Measurements from ENCODE around the gene PDZRN3. TPM values are rescaled to one million over a fixed set of nuclear protein-coding genes. Genes with fewer than 3 reads are reported as not detected.

Gene PDZRN3
- total RNA-seq, 2 experiments from 2014 or later, result not detected

- H3K4me1 Mint-ChIP-seq, result no peaks in the 10 kb centered on the region
- ChIA-PET CTCF (no interaction called here), POLR2A (no interaction called here)
- peaks cover 7% of the 10 kb centered on the region for H3K27me3 Mint-ChIP-seq
- H3K4me3 Mint-ChIP-seq, result no peak overlapping the region
- no peaks in the 10 kb centered on the region for H3K36me3 Mint-ChIP-seq (ENCODE audit: low read depth)
- H3K27ac Mint-ChIP-seq, result no peak overlapping the region
- H3K9me3 Mint-ChIP-seq, result no peaks in the 10 kb centered on the region
- DNase-seq, result no peak
Measured at GRCh38 chr3:73492186-73492585, 132.6 kb downstream of the PDZRN3 start.

- POLR2A ChIA-PET, result no interaction called here
- Mint-ChIP-seq H3K4me3 (no peak overlapping the region), H3K27me3 (peaks cover 3% of the 10 kb centered on the region), H3K4me1 (no peaks in the 10 kb centered on the region), H3K27ac (no peak overlapping the region), H3K9me3 (no peaks in the 10 kb centered on the region), H3K36me3 (ENCODE audit: low read depth) (no peaks in the 10 kb centered on the region)
- CTCF ChIA-PET, result no interaction called here
- no peak for DNase-seq
Measured at GRCh38 chr3:73491287-73491662, 133.5 kb downstream of the PDZRN3 start.

DNA sequence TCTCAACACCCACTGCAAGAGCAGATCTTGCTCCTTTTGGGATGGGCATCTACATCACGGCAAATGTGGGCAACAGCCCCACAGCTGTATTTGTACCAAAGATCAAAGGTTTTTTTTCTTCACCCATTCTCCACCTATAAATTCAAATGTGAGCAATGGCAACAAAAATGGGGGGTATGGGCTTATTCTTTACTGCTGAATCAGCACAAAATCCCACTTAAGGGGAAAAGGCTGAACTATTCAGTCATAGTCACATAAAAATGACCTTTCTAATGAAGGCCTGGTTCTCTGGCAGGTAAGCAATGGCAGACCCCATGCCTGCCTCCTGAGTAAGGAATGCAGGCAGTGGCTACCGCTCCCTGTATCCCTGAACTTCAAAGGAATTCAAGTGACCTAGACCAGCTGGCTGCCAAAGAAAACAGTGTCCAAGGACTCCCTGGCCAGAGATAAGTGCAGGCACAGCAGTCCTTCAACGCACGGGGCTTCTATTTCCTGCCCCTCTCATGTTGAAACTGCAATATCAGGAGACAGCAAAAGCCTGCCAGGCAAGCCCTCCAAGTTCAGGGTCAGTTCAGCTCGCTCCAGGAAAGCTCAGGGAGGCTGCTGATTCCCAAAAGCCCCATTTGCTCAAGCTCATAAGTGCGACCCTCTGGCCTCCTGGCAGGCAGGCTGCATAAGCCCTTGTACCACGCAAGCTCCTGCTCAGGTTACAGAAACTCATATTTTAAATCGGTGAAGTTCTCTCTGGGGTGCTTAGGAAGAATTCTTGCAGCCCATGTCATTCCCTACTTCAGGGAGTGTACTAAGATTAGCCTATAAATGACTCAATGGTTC lies 134.1 kb downstream of the PDZRN3 start:
- no peak for DNase-seq
- Mint-ChIP-seq H3K4me3 (no peak overlapping the region), H3K27ac (no peak overlapping the region), H3K9me3 (no peaks in the 10 kb centered on the region), H3K27me3 (peaks cover 3% of the 10 kb centered on the region), H3K36me3 (ENCODE audit: low read depth) (no peaks in the 10 kb centered on the region), H3K4me1 (no peaks in the 10 kb centered on the region)
- ChIA-PET CTCF (no interaction called here), POLR2A (no interaction called here)

DNA sequence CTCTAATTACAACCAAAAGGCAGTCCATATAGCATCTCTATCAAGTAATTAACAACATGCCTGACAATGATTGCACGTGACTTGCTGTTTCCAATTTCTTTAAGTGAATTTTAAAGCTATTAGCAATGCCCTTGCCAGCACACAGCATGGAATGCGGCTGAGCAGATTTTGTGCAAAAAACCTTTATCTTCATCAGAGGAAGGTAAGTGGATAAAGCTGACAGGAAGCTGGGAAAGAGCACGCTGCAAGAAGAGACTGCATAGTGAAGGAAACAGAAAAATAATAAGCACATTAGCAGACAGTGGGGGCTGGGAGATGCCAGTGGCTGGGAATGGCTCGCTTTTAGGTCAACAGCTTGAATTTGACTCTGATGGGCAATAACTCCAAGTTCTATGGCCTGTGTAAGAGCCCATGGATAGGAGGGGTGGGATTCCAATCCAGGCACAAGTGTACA lies 138.8 kb downstream of the PDZRN3 start:
- no peaks in the 10 kb centered on the region for H3K27me3 Mint-ChIP-seq
- H3K4me3 Mint-ChIP-seq, result no peak overlapping the region
- H3K27ac Mint-ChIP-seq, result no peak overlapping the region
- DNase-seq, result no peak
- no peaks in the 10 kb centered on the region for H3K36me3 Mint-ChIP-seq (ENCODE audit: low read depth)
- ChIA-PET CTCF (interaction anchor here (1.0 to 2.0 kb wide), 2 partner anchors 11 to 22 kb away, joined by 3 to 6 read pairs; no protein-coding TSS in a partner anchor), POLR2A (no interaction called here)
- H3K4me1 Mint-ChIP-seq, result peaks cover 6% of the 10 kb centered on the region
- no peaks in the 10 kb centered on the region for H3K9me3 Mint-ChIP-seq

DNA sequence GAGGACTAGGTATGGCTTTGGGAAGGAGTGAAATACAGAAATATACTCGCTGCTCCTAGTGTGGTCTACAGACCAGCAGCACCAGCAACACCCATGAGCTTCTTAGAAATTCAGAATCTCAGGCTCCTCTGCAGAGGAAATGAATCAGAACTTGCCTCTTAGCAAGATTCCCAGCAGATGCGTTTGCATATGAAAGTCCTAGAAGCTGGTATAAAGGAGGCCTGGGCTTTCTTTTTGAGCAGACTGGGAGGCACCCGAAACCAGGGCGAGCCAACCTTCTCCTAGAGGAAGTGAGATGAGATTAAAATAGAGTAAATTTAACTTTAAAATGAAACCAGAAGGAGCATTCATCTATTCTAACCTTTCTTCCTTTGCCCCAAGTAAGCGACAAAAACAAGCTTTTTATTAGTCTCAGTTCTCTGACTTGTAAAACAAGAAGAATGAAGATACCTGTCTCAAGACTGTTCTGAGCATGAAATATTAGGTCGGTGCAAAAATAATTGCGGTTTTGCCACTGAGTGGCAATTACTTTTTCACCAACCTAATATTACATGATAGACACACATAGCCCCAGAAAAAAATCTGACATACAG lies 140.0 kb downstream of the PDZRN3 start:
- Mint-ChIP-seq H3K9me3 (no peaks in the 10 kb centered on the region), H3K4me1 (peaks cover 6% of the 10 kb centered on the region), H3K27me3 (peaks cover 3% of the 10 kb centered on the region), H3K27ac (no peak overlapping the region), H3K4me3 (no peak overlapping the region), H3K36me3 (ENCODE audit: low read depth) (no peaks in the 10 kb centered on the region)
- ChIA-PET POLR2A (no interaction called here), CTCF (interaction anchor here (0.8 to 2.0 kb wide), 2 partner anchors 16 to 23 kb away, joined by 3 to 6 read pairs; no protein-coding TSS in a partner anchor)
- no peak for DNase-seq

- ChIA-PET CTCF (no interaction called here), POLR2A (no interaction called here)
- H3K4me1 Mint-ChIP-seq, result peaks cover 6% of the 10 kb centered on the region
- no peak overlapping the region for H3K27ac Mint-ChIP-seq
- no peaks in the 10 kb centered on the region for H3K9me3 Mint-ChIP-seq
- H3K4me3 Mint-ChIP-seq, result no peak overlapping the region
- DNase-seq, result no peak
- no peaks in the 10 kb centered on the region for H3K36me3 Mint-ChIP-seq (ENCODE audit: low read depth)
- H3K27me3 Mint-ChIP-seq, result peaks cover 5% of the 10 kb centered on the region
Measured at GRCh38 chr3:73481888-73482287, 142.9 kb downstream of the PDZRN3 start.

GRCh38 chr3:73480187-73480672 lies 144.5 kb downstream of the PDZRN3 start:
- Mint-ChIP-seq H3K9me3 (no peaks in the 10 kb centered on the region), H3K27me3 (peaks cover 5% of the 10 kb centered on the region), H3K4me3 (no peak overlapping the region), H3K4me1 (peaks cover 6% of the 10 kb centered on the region), H3K36me3 (ENCODE audit: low read depth) (no peaks in the 10 kb centered on the region), H3K27ac (no peak overlapping the region)
- no peak for DNase-seq
- CTCF ChIA-PET, result no interaction called here
- POLR2A ChIA-PET, result no interaction called here

DNA sequence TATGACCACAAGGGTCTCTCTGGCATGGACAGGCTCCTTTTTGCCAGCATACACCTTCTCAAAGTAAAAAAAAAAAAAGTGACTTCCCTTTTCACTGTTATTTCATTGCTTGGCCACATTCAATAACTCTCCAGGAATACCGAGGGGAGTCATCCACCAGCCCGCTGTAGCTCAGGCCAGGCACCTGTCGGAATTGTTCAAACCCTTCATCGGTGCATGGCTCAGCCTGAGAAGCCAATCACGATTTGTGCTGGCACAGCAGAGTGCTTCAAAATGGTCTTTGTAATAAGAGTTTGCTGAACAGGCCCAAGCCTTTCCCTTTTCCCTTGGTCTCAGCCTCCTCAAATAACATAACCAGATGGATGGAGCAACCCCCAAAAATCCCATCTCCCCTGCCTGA lies 145.4 kb downstream of the PDZRN3 start:
- no peaks in the 10 kb centered on the region for H3K36me3 Mint-ChIP-seq (ENCODE audit: low read depth)
- no peak for DNase-seq
- H3K27me3 Mint-ChIP-seq, result peaks cover 9% of the 10 kb centered on the region
- no peaks in the 10 kb centered on the region for H3K9me3 Mint-ChIP-seq
- H3K4me1 Mint-ChIP-seq, result peaks cover 3% of the 10 kb centered on the region
- no peak overlapping the region for H3K27ac Mint-ChIP-seq
- POLR2A ChIA-PET, result no interaction called here
- H3K4me3 Mint-ChIP-seq, result no peak overlapping the region
- CTCF ChIA-PET, result no interaction called here

GRCh38 chr3:73478858-73479257 lies 145.9 kb downstream of the PDZRN3 start:
- POLR2A ChIA-PET, result no interaction called here
- no peak for DNase-seq
- Mint-ChIP-seq H3K4me3 (no peak overlapping the region), H3K27me3 (peaks cover 9% of the 10 kb centered on the region), H3K27ac (no peak overlapping the region), H3K9me3 (no peaks in the 10 kb centered on the region), H3K36me3 (ENCODE audit: low read depth) (no peaks in the 10 kb centered on the region), H3K4me1 (no peaks in the 10 kb centered on the region)
- CTCF ChIA-PET, result no interaction called here

- Mint-ChIP-seq H3K4me3 (no peak overlapping the region), H3K27ac (no peak overlapping the region), H3K36me3 (ENCODE audit: low read depth) (no peaks in the 10 kb centered on the region), H3K4me1 (no peaks in the 10 kb centered on the region), H3K9me3 (no peaks in the 10 kb centered on the region), H3K27me3 (peaks cover 17% of the 10 kb centered on the region)
- DNase-seq, result no peak
- ChIA-PET POLR2A (no interaction called here), CTCF (no interaction called here)
Measured at GRCh38 chr3:73475717-73476116, 149.0 kb downstream of the PDZRN3 start.

DNA sequence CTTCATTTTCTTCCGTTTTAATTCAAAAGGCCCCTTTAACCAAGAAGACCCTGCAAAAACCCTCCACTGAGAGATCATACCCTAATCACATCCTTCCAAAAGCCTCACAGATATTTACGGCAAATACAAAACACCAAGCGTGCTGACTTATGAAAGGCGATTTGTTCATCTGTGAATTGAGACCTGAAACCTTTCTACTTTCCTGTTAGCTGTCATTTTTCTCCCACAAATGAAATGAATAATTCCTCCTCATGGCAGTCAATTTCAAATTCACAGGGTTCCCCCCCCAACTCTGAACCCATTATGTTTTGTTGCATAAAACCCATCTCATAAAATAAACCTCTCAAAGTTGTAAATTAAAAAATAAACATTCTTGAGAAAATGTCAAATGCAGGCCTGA lies 149.6 kb downstream of the PDZRN3 start:
- Mint-ChIP-seq H3K27me3 (peaks cover 13% of the 10 kb centered on the region), H3K4me3 (no peak overlapping the region), H3K9me3 (no peaks in the 10 kb centered on the region), H3K36me3 (ENCODE audit: low read depth) (no peaks in the 10 kb centered on the region), H3K4me1 (no peaks in the 10 kb centered on the region), H3K27ac (no peak overlapping the region)
- POLR2A ChIA-PET, result no interaction called here
- CTCF ChIA-PET, result no interaction called here
- no peak for DNase-seq

GRCh38 chr3:73474619-73475018 lies 150.1 kb downstream of the PDZRN3 start:
- Mint-ChIP-seq H3K4me3 (no peak overlapping the region), H3K27me3 (peaks cover 13% of the 10 kb centered on the region), H3K4me1 (no peaks in the 10 kb centered on the region), H3K36me3 (ENCODE audit: low read depth) (no peaks in the 10 kb centered on the region), H3K9me3 (no peaks in the 10 kb centered on the region), H3K27ac (no peak overlapping the region)
- DNase-seq, result no peak
- ChIA-PET POLR2A (no interaction called here), CTCF (no interaction called here)

- no peak overlapping the region for H3K27ac Mint-ChIP-seq
- H3K27me3 Mint-ChIP-seq, result peaks cover 11% of the 10 kb centered on the region
- POLR2A ChIA-PET, result no interaction called here
- H3K4me1 Mint-ChIP-seq, result no peaks in the 10 kb centered on the region
- CTCF ChIA-PET, result no interaction called here
- H3K9me3 Mint-ChIP-seq, result no peaks in the 10 kb centered on the region
- DNase-seq, result no peak
- H3K36me3 Mint-ChIP-seq (ENCODE audit: low read depth), result no peaks in the 10 kb centered on the region
- H3K4me3 Mint-ChIP-seq, result no peak overlapping the region
Measured at GRCh38 chr3:73473898-73474416, 150.8 kb downstream of the PDZRN3 start.

All from activated CD4-positive, alpha-beta memory T cell treated with anti-CD3 and anti-CD28 coated beads, Interleukin-2, amount 10 ng/mL, durations not matched to agents 7 days and 5 days (primary cell).